ENCODE measurements around the gene SPON1. TPM values are rescaled to one million over a fixed set of nuclear protein-coding genes. Genes with fewer than 3 reads are reported as not detected.
A peak's percentile ranks its signal among the peaks of the same experiment; 100 is the strongest.
"Not testable (repeated sequence)": the region's sequence is repeated elsewhere in the genome, so short reads cannot be mapped to it uniquely, and the experiment has no call there.

SPON1 gene
- total and polyA plus RNA-seq, 9 donors, result 11.9 to 112 (median 56.4) TPM

DNA sequence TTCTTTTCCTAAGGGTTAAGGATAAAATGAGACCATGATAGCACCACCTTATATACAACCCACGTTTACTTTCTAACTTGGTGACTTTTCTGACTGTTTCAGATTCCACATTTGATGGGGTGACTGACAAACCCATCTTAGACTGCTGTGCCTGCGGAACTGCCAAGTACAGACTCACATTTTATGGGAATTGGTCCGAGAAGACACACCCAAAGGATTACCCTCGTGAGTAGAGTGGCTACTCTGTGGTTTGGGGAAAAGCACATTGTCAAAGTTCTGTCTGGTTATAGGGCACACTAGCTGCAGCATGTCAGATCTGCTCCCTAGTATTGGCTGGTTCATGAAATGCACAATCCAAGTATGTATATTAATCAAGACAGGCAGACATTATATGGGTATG is 117.3 kb downstream of the SPON1 start:
- DNase-seq, result no peak
- intact Hi-C loops (cut with DNase I), result no loop called here
- H3K27me3 ChIP-seq, result no peaks in the 10 kb centered on the region
- H3K4me1 ChIP-seq (ENCODE audit: insufficient read depth), result peaks cover 5% of the 10 kb centered on the region
- no peaks in the 10 kb centered on the region for H3K9me3 ChIP-seq
- no peak overlapping the region for H3K27ac ChIP-seq
- H3K36me3 ChIP-seq, result no peaks in the 10 kb centered on the region
- no peak overlapping the region for H3K4me3 ChIP-seq
- no peak for TF ChIP-seq EP300 (IDR thresholded peaks at IDR 0.05)
- TF ChIP-seq POLR2A (IDR thresholded peaks at IDR 0.05), result no peak
- TF ChIP-seq, protein P1, sequence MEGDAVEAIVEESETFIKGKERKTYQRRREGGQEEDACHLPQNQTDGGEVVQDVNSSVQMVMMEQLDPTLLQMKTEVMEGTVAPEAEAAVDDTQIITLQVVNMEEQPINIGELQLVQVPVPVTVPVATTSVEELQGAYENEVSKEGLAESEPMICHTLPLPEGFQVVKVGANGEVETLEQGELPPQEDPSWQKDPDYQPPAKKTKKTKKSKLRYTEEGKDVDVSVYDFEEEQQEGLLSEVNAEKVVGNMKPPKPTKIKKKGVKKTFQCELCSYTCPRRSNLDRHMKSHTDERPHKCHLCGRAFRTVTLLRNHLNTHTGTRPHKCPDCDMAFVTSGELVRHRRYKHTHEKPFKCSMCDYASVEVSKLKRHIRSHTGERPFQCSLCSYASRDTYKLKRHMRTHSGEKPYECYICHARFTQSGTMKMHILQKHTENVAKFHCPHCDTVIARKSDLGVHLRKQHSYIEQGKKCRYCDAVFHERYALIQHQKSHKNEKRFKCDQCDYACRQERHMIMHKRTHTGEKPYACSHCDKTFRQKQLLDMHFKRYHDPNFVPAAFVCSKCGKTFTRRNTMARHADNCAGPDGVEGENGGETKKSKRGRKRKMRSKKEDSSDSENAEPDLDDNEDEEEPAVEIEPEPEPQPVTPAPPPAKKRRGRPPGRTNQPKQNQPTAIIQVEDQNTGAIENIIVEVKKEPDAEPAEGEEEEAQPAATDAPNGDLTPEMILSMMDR (IDR thresholded peaks at IDR 0.05), result no peak
- 72 to 79% (median 78%) methylated on average over 4 of the region's 4 CpGs for WGBS, 3 donors

DNA sequence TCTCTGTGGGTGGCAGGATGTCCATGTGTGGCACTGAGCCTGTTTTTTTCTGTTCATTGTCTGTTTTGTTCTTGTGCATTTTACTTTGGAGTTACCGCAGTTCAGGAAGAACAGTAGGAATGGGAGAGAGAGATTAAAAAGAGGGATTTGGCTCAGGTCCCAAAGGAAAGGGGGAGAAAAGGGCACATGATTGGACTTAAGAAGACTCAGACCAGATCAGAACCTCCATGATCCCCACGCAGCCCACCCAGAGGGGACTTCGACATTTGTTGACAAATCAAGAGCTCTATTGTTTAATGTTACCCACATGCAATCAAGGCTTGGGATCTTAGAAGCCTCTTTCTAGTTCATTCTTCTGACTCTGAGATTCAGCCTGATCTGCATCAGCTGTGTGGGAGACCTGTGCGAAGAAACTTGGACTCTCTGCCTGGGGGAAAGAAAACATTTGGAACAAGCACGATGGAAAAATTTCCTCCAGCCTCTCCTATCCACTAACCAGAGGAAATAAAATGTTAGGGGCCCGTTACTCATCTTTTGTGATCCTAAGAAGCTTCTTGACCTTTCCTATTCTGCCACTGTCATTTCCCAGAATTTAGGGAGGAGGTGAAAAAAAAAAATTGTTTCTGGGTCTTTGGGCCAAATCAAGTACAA is 119.2 kb downstream of the SPON1 start:
- Histone ChIP-seq H3K4me1 (ENCODE audit: insufficient read depth) (peaks cover 5% of the 10 kb centered on the region), H3K27ac (peak overlapping the region in 1 of 2 donors; percentile 15), H3K27me3 (no peaks in the 10 kb centered on the region), H3K36me3 (no peaks in the 10 kb centered on the region), H3K4me3 (no peak overlapping the region), H3K9me3 (no peaks in the 10 kb centered on the region)
- intact Hi-C loops (cut with DNase I), result no loop called here
- TF ChIP-seq EP300 (IDR thresholded peaks at IDR 0.05) (no peak), POLR2A (IDR thresholded peaks at IDR 0.05) (no peak)
- TF ChIP-seq, protein P1 (IDR thresholded peaks at IDR 0.05), result no peak
- no peak for DNase-seq
- WGBS, 3 donors, result 9 to 15% (median 10%) methylated on average over 6 of the region's 6 CpGs

DNA sequence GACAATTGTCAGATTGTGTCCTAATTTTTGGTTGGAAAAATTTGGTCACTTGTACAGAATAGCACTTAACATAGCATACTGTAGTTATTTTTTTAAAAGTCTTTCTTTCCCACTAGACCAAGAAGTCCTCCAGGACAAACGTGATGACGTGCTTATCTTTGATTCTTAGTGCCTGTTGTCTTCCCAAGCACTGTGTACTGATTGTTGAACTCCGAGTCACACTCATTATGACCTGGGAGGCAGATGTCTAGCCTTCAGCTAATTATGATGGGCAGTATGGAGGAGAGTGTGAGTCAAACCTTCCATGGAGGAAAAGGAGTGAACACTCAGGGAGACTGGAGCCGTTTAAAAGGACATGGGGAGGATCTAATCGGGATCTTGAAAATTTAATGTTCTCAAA is 119.8 kb downstream of the SPON1 start:
- Histone ChIP-seq H3K9me3 (no peaks in the 10 kb centered on the region), H3K36me3 (no peaks in the 10 kb centered on the region), H3K4me3 (no peak overlapping the region), H3K4me1 (ENCODE audit: insufficient read depth) (peaks cover 5% of the 10 kb centered on the region), H3K27ac (no peak overlapping the region), H3K27me3 (no peaks in the 10 kb centered on the region)
- no peak for DNase-seq
- WGBS, 3 donors, result 35 to 62% (median 41%) methylated on average over 5 of the region's 5 CpGs
- intact Hi-C loops (cut with DNase I), result no loop called here
- TF ChIP-seq EP300 (IDR thresholded peaks at IDR 0.05) (no peak), POLR2A (IDR thresholded peaks at IDR 0.05) (no peak)
- TF ChIP-seq, protein P1 (IDR thresholded peaks at IDR 0.05), result no peak

DNA sequence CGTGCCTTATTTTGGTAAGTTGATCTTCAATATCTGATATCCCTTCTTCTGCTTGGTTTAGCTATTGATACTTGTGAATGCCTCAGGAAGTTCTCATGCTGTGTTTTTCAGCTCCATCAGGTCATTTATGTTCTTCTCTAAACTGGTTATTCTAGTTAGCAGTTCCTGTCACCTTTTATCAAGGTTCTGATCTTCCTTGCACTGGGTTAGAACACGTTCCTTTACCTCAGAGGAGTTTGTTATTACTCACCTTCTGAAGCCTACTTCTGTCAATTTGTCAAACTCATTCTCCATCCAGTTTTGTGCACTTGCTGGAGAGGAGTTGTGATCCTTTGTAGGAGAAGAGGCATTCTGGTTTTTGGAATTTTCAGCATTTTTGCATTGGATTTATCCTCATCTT is 126.3 kb downstream of the SPON1 start:
- H3K27me3 ChIP-seq; H3K4me3 ChIP-seq; H3K9me3 ChIP-seq; H3K27ac ChIP-seq; H3K4me1 ChIP-seq (ENCODE audit: insufficient read depth); H3K36me3 ChIP-seq; intact Hi-C loops (cut with DNase I); DNase-seq: not testable (repeated sequence)
- WGBS, 3 donors, result 93 to 95% (median 95%) methylated on average over 2 of the region's 2 CpGs

GRCh38 chr11:14089690-14090462 is 127.4 kb downstream of the SPON1 start:
- no peak for DNase-seq
- no peak for TF ChIP-seq EP300 (IDR thresholded peaks at IDR 0.05)
- TF ChIP-seq, protein P1 (IDR thresholded peaks at IDR 0.05), result no peak
- no peak for TF ChIP-seq POLR2A (IDR thresholded peaks at IDR 0.05)
- Histone ChIP-seq H3K27ac (no peak overlapping the region), H3K9me3 (no peaks in the 10 kb centered on the region), H3K4me3 (no peak overlapping the region), H3K27me3 (no peaks in the 10 kb centered on the region), H3K4me1 (ENCODE audit: insufficient read depth) (no peaks in the 10 kb centered on the region), H3K36me3 (no peaks in the 10 kb centered on the region)
- intact Hi-C loops (cut with DNase I), result no loop called here
- WGBS, 3 donors, result 76 to 79% (median 77%) methylated on average over 17 of the region's 17 CpGs

DNA sequence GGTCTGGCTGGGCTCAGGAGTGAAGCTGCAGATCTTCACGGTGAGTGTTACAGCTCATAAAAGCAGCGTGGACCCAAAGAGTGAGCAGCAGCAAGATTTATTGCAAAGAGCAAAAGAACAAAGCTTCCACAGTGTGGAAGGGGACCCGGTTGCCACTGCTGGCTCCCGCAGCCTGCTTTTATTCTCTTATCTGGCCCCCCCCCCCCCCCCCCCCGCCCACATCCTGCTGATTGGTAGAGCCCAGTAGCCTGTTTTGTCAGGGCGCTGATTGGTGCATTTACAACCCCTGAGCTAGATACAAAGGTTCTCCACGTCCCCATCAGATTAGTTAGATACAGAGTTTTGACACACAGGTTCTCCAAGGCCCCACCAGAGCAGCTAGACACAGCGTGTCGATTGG is 128.1 kb downstream of the SPON1 start:
- H3K27me3 ChIP-seq; intact Hi-C loops (cut with DNase I); H3K36me3 ChIP-seq; H3K4me3 ChIP-seq; H3K4me1 ChIP-seq (ENCODE audit: insufficient read depth); H3K27ac ChIP-seq; H3K9me3 ChIP-seq; DNase-seq: not testable (repeated sequence)
- 79 to 86% (median 81%) methylated on average over 4 to 9 of the region's 9 CpGs for WGBS, 3 donors

Measured in ovary (tissue), 9 donors.